Muscle of arm (tissue), 12 donors: Measurements from ENCODE around the gene AP3S2. TPM values are rescaled to one million over a fixed set of nuclear protein-coding genes. Genes with fewer than 3 reads are reported as not detected.
"Not testable (repeated sequence)": the region's sequence is repeated elsewhere in the genome, so short reads cannot be mapped to it uniquely, and the experiment has no call there.

Experiments
- DNase-seq: peaks from one replicate; pipeline ENCODE4 v3.0.0-alpha.2; 2013
- polyA plus RNA-seq, 12 donors: library from polyadenylated mRNA; unstranded; fragments of 120-200 nt; gene quantifications; one replicate each; pipeline ENCODE4 v1.2.1, GENCODE V29; 2013; ENCODE audit not compliant: insufficient read length in 12 of 12

Gene AP3S2
- polyA plus RNA-seq, 12 donors: 12.1 to 36.4 (median 28.5) TPM; not detected in 1

DNA sequence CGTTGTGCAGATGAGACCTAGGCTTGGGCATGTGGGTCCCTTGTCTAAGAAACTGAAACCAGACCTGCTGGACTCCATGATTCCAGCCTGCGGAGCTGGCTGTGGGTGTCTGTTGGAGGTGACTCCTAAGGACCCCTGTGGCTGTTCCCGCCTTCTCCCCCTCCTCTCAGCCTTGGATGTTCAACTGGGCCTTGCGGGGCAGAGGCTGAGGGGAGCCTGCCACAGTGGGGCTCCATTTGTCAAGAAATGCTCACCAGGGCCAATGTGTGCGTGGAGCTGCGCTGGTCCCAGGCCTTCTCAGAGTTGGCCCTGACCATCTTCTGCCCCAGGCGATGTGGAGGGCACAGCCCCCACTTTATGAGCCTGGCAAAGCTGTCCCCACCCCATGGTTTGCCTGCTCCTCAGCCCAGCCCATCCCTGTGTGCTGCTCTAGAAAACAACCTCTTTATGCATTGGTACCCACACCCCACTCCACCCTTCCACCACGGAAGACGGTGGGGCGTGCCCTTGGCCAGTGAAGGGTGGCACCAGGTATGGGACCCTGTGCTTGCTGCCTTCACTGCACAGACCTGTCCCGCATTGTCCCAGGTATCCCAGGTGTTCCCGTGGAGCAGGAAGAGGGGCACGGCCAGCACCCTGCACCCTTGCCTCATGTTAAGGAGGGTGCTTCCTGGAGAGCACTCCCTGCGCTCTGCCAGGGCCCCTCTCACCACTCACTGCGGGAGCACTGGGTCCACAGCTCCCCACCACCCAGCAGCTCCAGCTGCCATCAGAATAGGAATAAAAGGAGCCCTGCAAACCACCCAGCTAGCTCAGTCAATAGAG is 109.7 kb downstream of the AP3S2 start:
- DNase-seq: no peak

DNA sequence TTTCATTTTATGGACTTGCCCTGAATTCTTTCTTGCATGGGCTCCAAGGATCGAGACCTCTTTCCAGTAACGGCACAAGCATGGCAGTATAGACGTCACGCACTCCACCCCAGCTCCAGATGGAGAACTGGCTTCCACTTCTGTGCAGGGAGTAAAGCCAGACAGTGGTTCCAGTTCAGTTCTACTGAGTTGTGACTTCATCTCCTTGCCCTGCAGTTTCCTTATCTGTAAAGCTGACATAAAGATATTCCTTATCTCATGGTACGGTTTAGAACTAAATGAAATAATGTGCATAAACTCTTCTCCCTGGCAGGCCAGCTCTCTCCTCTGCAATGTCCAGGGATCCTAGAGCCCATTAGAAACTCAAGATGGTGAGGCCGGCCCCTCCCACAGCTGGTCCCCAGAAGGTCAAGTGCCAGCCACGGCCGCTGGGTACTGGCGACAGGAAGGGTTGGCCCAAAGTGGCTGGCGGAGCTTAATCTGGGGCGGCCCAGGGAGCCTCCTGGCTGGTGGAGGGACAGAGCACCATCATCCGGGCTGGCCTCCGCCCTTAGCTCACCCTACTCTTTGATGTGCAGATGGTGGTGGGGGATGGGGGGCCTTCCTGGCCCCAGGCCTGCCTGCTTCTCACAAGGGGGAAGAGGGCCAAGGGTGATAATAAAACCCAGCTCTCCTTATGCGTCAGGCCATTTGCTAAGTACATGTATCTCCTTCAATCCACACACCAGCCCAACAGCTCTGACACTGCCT is 110.5 kb downstream of the AP3S2 start:
- no peak for DNase-seq

DNA sequence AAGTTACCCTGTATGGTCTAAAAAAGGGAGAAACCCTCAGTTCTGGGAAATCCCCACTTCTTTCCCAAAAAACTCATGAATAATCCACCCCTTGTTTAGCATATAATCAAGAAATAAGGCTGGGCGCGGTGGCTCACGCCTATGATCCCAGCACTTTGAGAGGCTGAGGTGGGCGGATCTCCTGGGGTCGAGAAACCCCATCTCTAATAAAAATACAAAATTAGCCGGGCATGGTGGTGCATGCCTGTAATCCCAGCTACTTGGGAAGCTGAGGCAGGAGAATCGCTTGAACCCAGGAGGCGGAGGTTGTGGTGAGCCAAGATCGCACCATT is 111.2 kb downstream of the AP3S2 start:
- DNase-seq: not testable (repeated sequence)

GRCh38 chr15:89781891-89782618 is 111.7 kb downstream of the AP3S2 start:
- DNase-seq: no peak

DNA sequence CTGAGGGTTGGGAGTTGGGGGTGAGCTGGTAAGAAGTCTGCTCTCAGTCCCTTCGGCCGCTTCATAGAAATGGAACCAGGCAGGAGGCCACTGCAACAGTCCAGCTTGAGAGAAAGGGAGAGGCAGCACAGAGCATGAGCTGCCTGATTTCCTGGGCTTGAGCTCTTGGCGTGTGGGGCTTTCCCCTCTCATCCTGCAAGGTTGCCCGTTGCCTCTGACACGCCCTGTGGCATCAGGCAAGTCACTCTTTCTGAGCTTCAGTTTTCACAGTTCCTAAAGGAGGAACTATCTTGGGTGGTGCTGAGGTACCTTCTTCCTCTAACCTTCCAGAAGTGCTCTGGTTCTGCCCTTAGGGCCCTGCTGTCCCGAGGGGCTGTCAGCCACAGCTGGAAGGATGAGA is 112.7 kb downstream of the AP3S2 start:
- no peak for DNase-seq

DNA sequence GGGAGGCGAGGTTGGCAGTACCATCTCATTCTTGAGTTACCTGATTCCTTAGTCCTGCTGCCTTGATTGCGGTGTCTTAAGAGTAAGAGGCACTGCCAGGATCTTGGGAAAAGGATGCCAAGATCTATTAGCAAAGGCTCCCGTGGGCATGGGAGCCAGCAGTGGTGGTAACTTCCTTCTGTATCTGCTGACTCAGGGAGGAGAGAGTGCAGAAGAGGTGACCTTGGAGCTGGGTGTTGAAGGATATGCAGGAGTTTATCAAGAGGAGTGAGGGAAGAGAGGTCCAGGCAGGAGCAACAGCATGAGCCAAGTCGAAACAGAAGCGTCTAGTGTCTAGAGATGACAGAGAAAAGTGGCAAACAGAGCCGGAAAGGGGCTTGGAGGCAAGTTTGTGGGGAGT is 113.2 kb downstream of the AP3S2 start:
- no peak for DNase-seq

Other genes starting within 250 kb of the AP3S2 start
- gene KIF7, start 238.5 kb downstream of the AP3S2 start, polyA plus RNA-seq: 10 to 100 TPM in 1 of 12 donors, 1 to 10 TPM in 10, not detected in 1; 4.2 to 11.1 (median 5.6) TPM
- under 1 TPM in 9 of 12 donors, not detected in 3; 0.08 to 0.80 (median 0.41) TPM for gene PLIN1, start 214.6 kb downstream of the AP3S2 start, polyA plus RNA-seq
- gene PEX11A, start 203.2 kb downstream of the AP3S2 start, polyA plus RNA-seq: 1 to 10 TPM in 10 of 12 donors, not detected in 2; 4.4 to 7.9 (median 6.1) TPM
- under 1 TPM in 8 of 12 donors, not detected in 4; 0.12 to 0.39 (median 0.23) TPM for gene WDR93, start 203.2 kb downstream of the AP3S2 start, polyA plus RNA-seq
- 1 to 10 TPM in 3 of 12 donors, under 1 TPM in 4, not detected in 5; 0.23 to 1.5 (median 0.97) TPM for gene MESP1, start 142.7 kb downstream of the AP3S2 start, polyA plus RNA-seq
- 1 to 10 TPM in 1 of 12 donors, under 1 TPM in 7, not detected in 4; 0.11 to 1.0 (median 0.40) TPM for gene MESP2, start 117.7 kb downstream of the AP3S2 start, polyA plus RNA-seq
- gene ANPEP, start 79.1 kb downstream of the AP3S2 start, polyA plus RNA-seq: 100 to 1,000 TPM in 1 of 12 donors, 10 to 100 TPM in 2, 1 to 10 TPM in 8, not detected in 1; 5.5 to 136 (median 7.3) TPM
- gene ARPIN, start 19.0 kb upstream of the AP3S2 start, polyA plus RNA-seq: 10 to 100 TPM in 11 of 12 donors, not detected in 1; 13.7 to 27.1 (median 17.7) TPM
- gene ZNF710, start 107.3 kb upstream of the AP3S2 start, polyA plus RNA-seq: 10 to 100 TPM in 11 of 12 donors, not detected in 1; 16.5 to 43.8 (median 21.0) TPM
- 100 to 1,000 TPM in 11 of 12 donors, not detected in 1; 159 to 288 (median 245) TPM for gene IDH2, start 208.5 kb upstream of the AP3S2 start, polyA plus RNA-seq